ENCODE data around the gene PRKACA.

PRKACA gene

GRCh38 chr19:14091813-14092462, 25.6 kb downstream of the PRKACA start:
- DNase-seq, result no peak

- peak; percentile 77 to 94 for DNase-seq
These were observed 26.3 kb downstream of the PRKACA start for GRCh38 chr19:14091081-14091812.

GRCh38 chr19:14090509-14091080, 27.0 kb downstream of the PRKACA start, which contains the start of gene SAMD1:
TSS of gene SAMD1 (minus strand) at chr19:14090751.
- DNase-seq, result peak in 1 of 2 donors; percentile 18

GRCh38 chr19:14089662-14090508, 27.7 kb downstream of the PRKACA start:
- DNase-seq, result peak; percentile 37 to 48

- DNase-seq, result no peak
These were observed 28.2 kb downstream of the PRKACA start for GRCh38 chr19:14089412-14089661.

GRCh38 chr19:14088634-14089411, 28.7 kb downstream of the PRKACA start:
- no peak for DNase-seq

GRCh38 chr19:14086098-14086497, 31.5 kb downstream of the PRKACA start:
- no peak for DNase-seq

- no peak for DNase-seq
These were observed 32.1 kb downstream of the PRKACA start, which contains the start of gene C19orf67 for GRCh38 chr19:14085309-14085995. TSS of gene C19orf67 (minus strand) at chr19:14085783. CDS start at chr19:14085627, 156 bp downstream.

- no peak for DNase-seq
These were observed 34.9 kb downstream of the PRKACA start for GRCh38 chr19:14082675-14082960.

GRCh38 chr19:14081797-14082674, 35.5 kb downstream of the PRKACA start:
- peak in 1 of 2 donors; percentile 41 for DNase-seq

- DNase-seq, result peak; percentile 100
These were observed 36.4 kb downstream of the PRKACA start for GRCh38 chr19:14080887-14081796.

- peak; percentile 82 to 93 for DNase-seq
These were observed 39.2 kb downstream of the PRKACA start for GRCh38 chr19:14078411-14078810.

GRCh38 chr19:14073925-14074838, 43.4 kb downstream of the PRKACA start:
- DNase-seq, result peak; percentile 28 to 59

- DNase-seq, result peak; percentile 56 to 75
These were observed 44.2 kb downstream of the PRKACA start for GRCh38 chr19:14073261-14073924.

GRCh38 chr19:14072535-14073260, 44.9 kb downstream of the PRKACA start, which contains the start of gene MISP3:
TSS of gene MISP3 (plus strand) at chr19:14072786. CDS start at chr19:14073310, 524 bp downstream.
- DNase-seq, result no peak

- DNase-seq, result no peak
These were observed 47.1 kb downstream of the PRKACA start for GRCh38 chr19:14070268-14071050.

Data from inflammatory macrophage treated with lipopolysaccharide for 1 hour (primary cell).